H9 (cell line): ENCODE data around the gene DIP2C. TPM values are rescaled to one million over a fixed set of nuclear protein-coding genes. Genes with fewer than 3 reads are reported as not detected.

Experiments used
- DNase-seq: peaks from one replicate; pipeline ENCODE4 v3.0.0-alpha.2; 2017
- H2AFZ ChIP-seq: one replicate; pipeline ENCODE4 v1.6.1; 2013; ENCODE audit warnings: mild to moderate bottlenecking, low read length, control low read depth, moderate library complexity
- H2AK5ac ChIP-seq: 2 replicates; pipeline ENCODE4 v1.6.1; 2013; ENCODE audit warnings: low read length, control low read depth, mixed read lengths; ENCODE audit not compliant: insufficient read length
- H2BK120ac ChIP-seq: one replicate; pipeline ENCODE4 v1.6.1; 2013; ENCODE audit warnings: low read depth, mild to moderate bottlenecking, low read length, control low read depth, inconsistent platforms; ENCODE audit not compliant: poor library complexity, severe bottlenecking
- H2BK12ac ChIP-seq: 2 replicates; pipeline ENCODE4 v1.6.1; 2013; ENCODE audit warnings: low read length, control low read depth, mixed read lengths, low read depth; ENCODE audit not compliant: insufficient read length
- H2BK15ac ChIP-seq: 2 replicates; pipeline ENCODE4 v1.6.1; 2013; ENCODE audit warnings: low read depth, low read length, control low read depth
- H2BK20ac ChIP-seq: one replicate; pipeline ENCODE4 v1.6.1; 2013; ENCODE audit warnings: low read depth, mild to moderate bottlenecking, low read length, control low read depth, inconsistent platforms; ENCODE audit not compliant: poor library complexity, severe bottlenecking
- H2BK5ac ChIP-seq: 2 replicates; pipeline ENCODE4 v1.6.1; 2013; ENCODE audit warnings: low read length, control low read depth, mixed read lengths; ENCODE audit not compliant: insufficient read length
- H3K14ac ChIP-seq: 2 replicates; pipeline ENCODE4 v1.6.1; 2013; ENCODE audit warnings: low read length, control low read depth; ENCODE audit not compliant: insufficient read depth
- H3K18ac ChIP-seq: 2 replicates; pipeline ENCODE4 v1.6.1; 2013; ENCODE audit warnings: low read depth, mild to moderate bottlenecking, mixed read lengths, low read length, control low read depth; ENCODE audit not compliant: insufficient read length
- H3K23ac ChIP-seq: 2 replicates; pipeline ENCODE4 v1.6.1; 2013; ENCODE audit warnings: low read length, control low read depth, mixed read lengths, low read depth; ENCODE audit not compliant: insufficient read length
- H3K23me2 ChIP-seq: 2 replicates; pipeline ENCODE4 v1.6.1; 2013; ENCODE audit warnings: low read depth, mild to moderate bottlenecking, mixed read lengths, low read length, control low read depth; ENCODE audit not compliant: insufficient read length, poor library complexity, severe bottlenecking
- H3K27ac ChIP-seq: 2 replicates; pipeline ENCODE4 v1.5.1; 2013; ENCODE audit warnings: low read length, control low read depth, mixed read lengths, low read depth; ENCODE audit not compliant: insufficient read length
- H3K27me3 ChIP-seq: 2 replicates; pipeline ENCODE4 v1.6.1; 2013; ENCODE audit warnings: low read length, control low read depth, inconsistent platforms; ENCODE audit not compliant: insufficient read depth
- H3K4ac ChIP-seq: 2 replicates; pipeline ENCODE4 v1.6.1; 2013; ENCODE audit warnings: low read depth, mild to moderate bottlenecking, control low read depth, inconsistent platforms, low read length, moderate library complexity
- H3K4me1 ChIP-seq: 2 replicates; pipeline ENCODE4 v1.6.1; 2013; ENCODE audit warnings: low read length, control low read depth, inconsistent platforms; ENCODE audit not compliant: insufficient read depth
- H3K4me2 ChIP-seq: 2 replicates; pipeline ENCODE4 v1.6.1; 2013; ENCODE audit warnings: low read length, control low read depth, mixed read lengths; ENCODE audit not compliant: insufficient read length, insufficient read depth
- H3K56ac ChIP-seq: 2 replicates; pipeline ENCODE4 v1.6.1; 2013; ENCODE audit warnings: low read depth, mild to moderate bottlenecking, mixed read lengths, low read length, control low read depth; ENCODE audit not compliant: insufficient read length
- H3K79me1 ChIP-seq: 2 replicates; pipeline ENCODE4 v1.6.1; 2013; ENCODE audit warnings: low read depth, mild to moderate bottlenecking, moderate library complexity, low read length, control low read depth, inconsistent platforms; ENCODE audit not compliant: insufficient read depth, poor library complexity, severe bottlenecking
- H3K79me2 ChIP-seq: 2 replicates; pipeline ENCODE4 v1.6.1; 2013; ENCODE audit warnings: low read length, control low read depth, inconsistent platforms; ENCODE audit not compliant: insufficient read depth
- H3K9ac ChIP-seq: 2 replicates; pipeline ENCODE4 v1.6.1; 2013; ENCODE audit warnings: low read length, control low read depth, mixed read lengths; ENCODE audit not compliant: insufficient read length; ENCODE audit errors: extremely low read depth
- H3K9me3 ChIP-seq: one replicate; pipeline ENCODE4 v1.6.1; 2013; ENCODE audit warnings: low read depth, low read length, inconsistent platforms; ENCODE audit not compliant: control insufficient read depth
- H3T11ph ChIP-seq: one replicate; pipeline ENCODE4 v1.6.1; 2013; ENCODE audit warnings: mild to moderate bottlenecking, low read length, control low read depth, inconsistent platforms
- H4K20me1 ChIP-seq: one replicate; pipeline ENCODE4 v1.6.1; 2013; ENCODE audit not compliant: control insufficient read depth, insufficient read length, insufficient read depth
- H4K5ac ChIP-seq: 2 replicates; pipeline ENCODE4 v1.6.1; 2013; ENCODE audit warnings: low read depth, mild to moderate bottlenecking, mixed read lengths, low read length, control low read depth; ENCODE audit not compliant: insufficient read length
- H4K8ac ChIP-seq: replicated peaks from 2 replicates; pipeline ENCODE4 v1.6.1; 2013; ENCODE audit warnings: low read length, control low read depth, mixed read lengths, low read depth; ENCODE audit not compliant: insufficient read length
- H4K91ac ChIP-seq: 2 replicates; pipeline ENCODE4 v1.6.1; 2013; ENCODE audit warnings: low read depth, mild to moderate bottlenecking, moderate library complexity, mixed read lengths, low read length, control low read depth; ENCODE audit not compliant: insufficient read length
- H3K27ac Mint-ChIP-seq, 3 experiments: 2 replicates in 2 of 3; 3 replicates in 1 of 3; pipeline ENCODE4 v1.8.0; 2020 to 2021; ENCODE audit warnings: mixed read lengths in 3 of 3, mild to moderate bottlenecking in 1 of 3, moderate library complexity in 1 of 3
- H3K27me3 Mint-ChIP-seq: 2 replicates; pipeline ENCODE4 v1.8.0; 2021; ENCODE audit warnings: low read depth, mild to moderate bottlenecking, moderate library complexity, mixed read lengths
- H3K36me3 Mint-ChIP-seq, 3 experiments: 2 replicates in 2 of 3; 3 replicates in 1 of 3; pipeline ENCODE4 v1.8.0; 2020 to 2021; ENCODE audit warnings: low read depth in 3 of 3, mixed read lengths in 3 of 3; ENCODE audit not compliant: insufficient read depth in 1 of 3
- H3K4me1 Mint-ChIP-seq, 2 experiments: 2 replicates each; pipeline ENCODE4 v1.8.0; 2020; ENCODE audit warnings: mixed read lengths in 2 of 2
- H3K4me3 Mint-ChIP-seq, 2 experiments: 2 replicates in 1 of 2; 3 replicates in 1 of 2; pipeline ENCODE4 v1.8.0; 2020 to 2021; ENCODE audit warnings: mild to moderate bottlenecking in 2 of 2, mixed read lengths in 2 of 2, moderate library complexity in 1 of 2
- H3K9me3 Mint-ChIP-seq, 2 experiments: 2 replicates in 1 of 2; 3 replicates in 1 of 2; pipeline ENCODE4 v1.8.0; 2020; ENCODE audit warnings: mild to moderate bottlenecking in 2 of 2, mixed read lengths in 2 of 2, moderate library complexity in 1 of 2
- WGBS: extraction: QIAGEN DNeasy Blood & Tissue Kit; methylation state at CpG from one replicate; pipeline ENCODE4 v1.1.7; 2013; ENCODE audit warnings: missing lambda C conversion rate, low lambda C conversion rate, mixed read lengths; ENCODE audit not compliant: insufficient read length; ENCODE audit errors: extremely low coverage; 5-methylcytosine and 5-hydroxymethylcytosine counted together
- total RNA-seq: library from RNA; stranded (reverse); gene quantifications from 2 replicates; pipeline ENCODE4 v1.2.1, GENCODE V29; 2021
- TF ChIP-seq, protein P1 (sequence below): fragments of 200-600 bp; sonication (generic); conservative IDR thresholded peaks from 3 replicates; pipeline ENCODE4 v1.8.0; 2021; ENCODE audit warnings: antibody characterized with exemption, mild to moderate bottlenecking

The DIP2C gene
- total RNA-seq, 1 experiment from 2014 or later = 7.9 TPM

GRCh38 chr10:335151-335800, 354.2 kb downstream of the DIP2C start:
- no peak overlapping the region for H3K27ac ChIP-seq

More at GRCh38 chr10:335151-335800, 354.2 kb downstream of the DIP2C start:
- Histone ChIP-seq H3K27me3 (no peaks in the 10 kb centered on the region), H3K23me2 (no peaks in the 10 kb centered on the region), H2AFZ (no peak overlapping the region), H3K4me2 (no peak overlapping the region), H3K9ac (no peak overlapping the region), H3K23ac (no peak overlapping the region), H2AK5ac (no peak overlapping the region), H4K20me1 (no peaks in the 10 kb centered on the region), H3T11ph (no peak overlapping the region), H3K4me1 (no peaks in the 10 kb centered on the region), H3K79me2 (no peaks in the 10 kb centered on the region), H2BK12ac (no peak overlapping the region), H3K56ac (no peak overlapping the region), H3K79me1 (no peaks in the 10 kb centered on the region), H2BK5ac (no peak overlapping the region), H3K4ac (no peak overlapping the region), H3K18ac (no peak overlapping the region), H2BK20ac (no peak overlapping the region), H2BK15ac (no peak overlapping the region), H4K5ac (no peak overlapping the region), H2BK120ac (no peak overlapping the region), H3K14ac (no peak overlapping the region), H4K8ac (no peak overlapping the region), H3K9me3 (no peaks in the 10 kb centered on the region), H4K91ac (no peak overlapping the region)
- Mint-ChIP-seq H3K36me3 (peaks cover 15 to 20% (median 19%) of the 10 kb centered on the region in 3 experiments), H3K27ac (0 out of 7 replicates have a peak overlapping the region, but pooled peaks of 1 of the 3 experiments have one; percentile 8), H3K9me3 (peaks cover 0 to 2% of the 10 kb centered on the region in 2 experiments; a peak in 1 of 5 replicates), H3K4me3 (no peak overlapping the region), H3K27me3 (no peaks in the 10 kb centered on the region), H3K4me1 (no peaks in the 10 kb centered on the region)
- TF ChIP-seq, protein P1, sequence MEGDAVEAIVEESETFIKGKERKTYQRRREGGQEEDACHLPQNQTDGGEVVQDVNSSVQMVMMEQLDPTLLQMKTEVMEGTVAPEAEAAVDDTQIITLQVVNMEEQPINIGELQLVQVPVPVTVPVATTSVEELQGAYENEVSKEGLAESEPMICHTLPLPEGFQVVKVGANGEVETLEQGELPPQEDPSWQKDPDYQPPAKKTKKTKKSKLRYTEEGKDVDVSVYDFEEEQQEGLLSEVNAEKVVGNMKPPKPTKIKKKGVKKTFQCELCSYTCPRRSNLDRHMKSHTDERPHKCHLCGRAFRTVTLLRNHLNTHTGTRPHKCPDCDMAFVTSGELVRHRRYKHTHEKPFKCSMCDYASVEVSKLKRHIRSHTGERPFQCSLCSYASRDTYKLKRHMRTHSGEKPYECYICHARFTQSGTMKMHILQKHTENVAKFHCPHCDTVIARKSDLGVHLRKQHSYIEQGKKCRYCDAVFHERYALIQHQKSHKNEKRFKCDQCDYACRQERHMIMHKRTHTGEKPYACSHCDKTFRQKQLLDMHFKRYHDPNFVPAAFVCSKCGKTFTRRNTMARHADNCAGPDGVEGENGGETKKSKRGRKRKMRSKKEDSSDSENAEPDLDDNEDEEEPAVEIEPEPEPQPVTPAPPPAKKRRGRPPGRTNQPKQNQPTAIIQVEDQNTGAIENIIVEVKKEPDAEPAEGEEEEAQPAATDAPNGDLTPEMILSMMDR = no peak
- no peak for DNase-seq
- no CpG with 5 or more reads among the region's 14 CpGs for WGBS
